Brain microvascular endothelial cell (primary cell): ENCODE results near the gene CLIP2.

Experiments used
- DNase-seq: peaks from one replicate; pipeline ENCODE4 v3.0.0-alpha.2; 2020
- H3K27ac ChIP-seq: fragments of 250-450 bp; sonication (Bioruptor Pico); 2 replicates; pipeline ENCODE4 v1.5.1; 2020; ENCODE audit warnings: mild to moderate bottlenecking, moderate library complexity
- H3K27me3 ChIP-seq: fragments of 250-450 bp; sonication (Bioruptor Pico); replicated peaks from 2 replicates; pipeline ENCODE4 v1.5.1; 2020; ENCODE audit warnings: mild to moderate bottlenecking
- H3K36me3 ChIP-seq: fragments of 250-450 bp; sonication (Bioruptor Pico); replicated peaks from 2 replicates; pipeline ENCODE4 v1.5.1; 2020; ENCODE audit warnings: mild to moderate bottlenecking
- H3K4me3 ChIP-seq: 2 replicates; pipeline ENCODE4 v1.5.1; 2011; ENCODE audit warnings: low read depth, mild to moderate bottlenecking, control low read depth, low read length, moderate library complexity
- CTCF ChIP-seq: IDR thresholded peaks from 2 replicates; pipeline ENCODE4 v1.5.1; 2011; ENCODE audit warnings: low read depth, mild to moderate bottlenecking, moderate library complexity, low read length, control low read depth, inconsistent platforms; ENCODE audit errors: missing control alignments
- in situ Hi-C: cut with HindIII; loops from 2 replicates; pipeline ENCODE4 v1.10.0; 2017; ENCODE audit warnings: low sequenced_read_pairs, low pct_ligation_motif_present

The CLIP2 gene

GRCh38 chr7:74290981-74291441 lies 1.8 kb downstream of the CLIP2 start:
- peak overlapping the region; percentile 86 for H3K4me3 ChIP-seq
- DNase-seq: no peak
- no peaks in the 10 kb centered on the region for H3K36me3 ChIP-seq
- in situ Hi-C loops: no loop called here
- H3K27ac ChIP-seq: no peak overlapping the region
- H3K27me3 ChIP-seq: no peaks in the 10 kb centered on the region
- TF ChIP-seq CTCF: no peak

- in situ Hi-C loops: no loop called here
- Histone ChIP-seq H3K36me3 (no peaks in the 10 kb centered on the region), H3K27ac (no peak overlapping the region), H3K4me3 (peak overlapping the region; percentile 12), H3K27me3 (no peaks in the 10 kb centered on the region)
- DNase-seq: no peak
- no peak for TF ChIP-seq CTCF
These were observed 2.3 kb downstream of the CLIP2 start for GRCh38 chr7:74291535-74291934.

- in situ Hi-C loops: no loop called here
- no peak overlapping the region for H3K4me3 ChIP-seq
- no peak for TF ChIP-seq CTCF
- no peaks in the 10 kb centered on the region for H3K36me3 ChIP-seq
- no peak for DNase-seq
- no peak overlapping the region for H3K27ac ChIP-seq
- H3K27me3 ChIP-seq: no peaks in the 10 kb centered on the region
These were observed 3.8 kb downstream of the CLIP2 start for GRCh38 chr7:74292757-74293576.

- Histone ChIP-seq H3K27me3 (no peaks in the 10 kb centered on the region), H3K27ac (no peak overlapping the region), H3K4me3 (no peak overlapping the region), H3K36me3 (no peaks in the 10 kb centered on the region)
- DNase-seq: no peak
- in situ Hi-C loops: no loop called here
- no peak for TF ChIP-seq CTCF
These were observed 4.3 kb downstream of the CLIP2 start for GRCh38 chr7:74293577-74293908.

- H3K27me3 ChIP-seq: no peaks in the 10 kb centered on the region
- no peaks in the 10 kb centered on the region for H3K36me3 ChIP-seq
- no peak overlapping the region for H3K27ac ChIP-seq
- in situ Hi-C loops: no loop called here
- no peak overlapping the region for H3K4me3 ChIP-seq
- DNase-seq: no peak
- TF ChIP-seq CTCF: no peak
These were observed 5.2 kb downstream of the CLIP2 start for GRCh38 chr7:74294191-74294998.
